GM12878 (cell line): ENCODE results near the gene ABCC3. TPM values are rescaled to one million over a fixed set of nuclear protein-coding genes. Genes with fewer than 3 reads are reported as not detected.
"Not testable (repeated sequence)": the region's sequence is repeated elsewhere in the genome, so short reads cannot be mapped to it uniquely, and the experiment has no call there.

Source experiments
- ATAC-seq: fragments of 200-7000 bp; cut with Tn5 transposase; 3 replicates; pipeline ENCODE4 v1.9.1; 2020; ENCODE audit warnings: mild to moderate bottlenecking, moderate library complexity
- BruUV-seq: library from RNA; stranded (reverse); fragments of 400-500 nt; replicated peaks from 2 replicates; lab custom pipeline; 2021; lab: Mats Ljungman, UMichigan
- CTCF ChIA-PET: fragments of 300-600 bp; sonication (Branson Sonifier 250); formaldehyde crosslinking; extraction: SDS; loops from one replicate; lab custom pipeline; 2021; ENCODE audit warnings: inconsistent platforms; lab: Yijun Ruan, JAX
- POLR2A ChIA-PET: fragments of 350-600 bp; formaldehyde crosslinking; extraction: SDS; loops from one replicate; lab custom pipeline; 2021; ENCODE audit warnings: inconsistent platforms; lab: Charles Lee
- RAD21 ChIA-PET: fragments of 300-600 bp; sonication (Branson Sonifier 250); formaldehyde crosslinking; loops from one replicate; lab custom pipeline; 2023; ENCODE audit warnings: antibody characterized with exemption; ENCODE audit not compliant: unreplicated experiment; lab: Charles Lee
- SMC1A ChIA-PET: fragments of 300-600 bp; sonication (Branson Sonifier 250); formaldehyde crosslinking; loops from one replicate; lab custom pipeline; 2023; ENCODE audit not compliant: unreplicated experiment, uncharacterized antibody; lab: Charles Lee
- DNase-seq: peaks from one replicate; pipeline ENCODE4 v3.0.0-alpha.2; 2011; ENCODE audit warnings: low read depth, low spot score
- FAIRE-seq: peaks from 3 replicates; lab custom pipeline; 2011; peaks lifted over from hg19 to GRCh38; lab: Jason Lieb, UNC
- H2AFZ ChIP-seq: 2 replicates; pipeline ENCODE4 v1.6.0; 2011; ENCODE audit warnings: low read depth, low read length, control low read depth; ENCODE audit not compliant: control insufficient read depth
- H3K27ac ChIP-seq: 2 replicates; pipeline ENCODE4 v1.5.1; 2011; ENCODE audit warnings: control low read depth; ENCODE audit not compliant: control insufficient read depth, insufficient read depth
- H3K27me3 ChIP-seq, 2 experiments: replicated peaks in 1 of 2; 2 replicates each; pipeline versions ENCODE4 v1.6.0 to v1.6.1; 2011; ENCODE audit warnings: low read length in 1 of 2; ENCODE audit not compliant: control insufficient read depth in 2 of 2, insufficient read depth in 2 of 2
- H3K36me3 ChIP-seq, 2 experiments: 2 replicates each; pipeline ENCODE4 v1.5.1; 2011; ENCODE audit warnings: low read length in 1 of 2; ENCODE audit not compliant: control insufficient read depth in 2 of 2, insufficient read depth in 2 of 2
- H3K4me1 ChIP-seq: 2 replicates; pipeline ENCODE4 v1.6.1; 2011; ENCODE audit warnings: mild to moderate bottlenecking, low read length, moderate library complexity, mixed read lengths; ENCODE audit not compliant: control insufficient read depth, insufficient read depth
- H3K4me2 ChIP-seq: 2 replicates; pipeline ENCODE4 v1.6.0; 2011; ENCODE audit warnings: control low read depth; ENCODE audit not compliant: control insufficient read depth, insufficient read depth
- H3K4me3 ChIP-seq: fragments of 200-600 bp; sonication (generic); 2 replicates; pipeline ENCODE4 v1.5.1; 2016
- H3K79me2 ChIP-seq: 2 replicates; pipeline ENCODE4 v1.6.0; 2011; ENCODE audit warnings: low read length; ENCODE audit not compliant: control insufficient read depth, insufficient read depth
- H3K9ac ChIP-seq: 2 replicates; pipeline ENCODE4 v1.8.0; 2011; ENCODE audit warnings: low read length, control low read depth, mixed read lengths; ENCODE audit not compliant: control insufficient read depth, insufficient read depth
- H3K9me3 ChIP-seq: replicated peaks from 3 replicates; pipeline ENCODE4 v1.5.1; 2011; ENCODE audit warnings: mild to moderate bottlenecking, low read length; ENCODE audit not compliant: control insufficient read depth, insufficient read depth
- H4K20me1 ChIP-seq: 2 replicates; pipeline ENCODE4 v1.6.0; 2011; ENCODE audit not compliant: control insufficient read depth, insufficient read depth
- ZBTB11 ChIP-seq: fragments of 450-650 bp; formaldehyde crosslinking; IDR thresholded peaks from 2 replicates; pipeline ENCODE4 v1.5.0; 2022; ENCODE audit warnings: mild to moderate bottlenecking, missing genetic modification characterization
- WGBS: methylation state at CpG from one replicate; pipeline ENCODE4 v1.1.6; 2016; ENCODE audit warnings: low lambda C conversion rate; ENCODE audit not compliant: insufficient replicate concordance, insufficient coverage; ENCODE audit errors: missing lambda C conversion rate; 5-methylcytosine and 5-hydroxymethylcytosine counted together
- in situ Hi-C: fragments of 300-500 bp; cut with MboI; formaldehyde crosslinking; loops from 9 replicates; pipeline ENCODE4 v1.14.3; 2018; ENCODE audit warnings: mixed read lengths
- intact Hi-C: fragments of 100-400 bp; cut with micrococcal nuclease; formaldehyde crosslinking; loops from one replicate; pipeline ENCODE4 v1.14.2; 2022; ENCODE audit not compliant: unreplicated experiment
- polyA plus RNA-seq, 11 experiments: library from polyadenylated mRNA; depleted of rRNA in 4 of 11; unstranded in 6 of 11; stranded (reverse) in 5 of 11; fragments of >200 nt; fragmentation: Nextera tagmentation in 4 of 11; fragmentation: Illumina TruSeq in 1 of 11; extraction: Ambion mirVana in 4 of 11; extraction: Trizol in 1 of 11; gene quantifications; 1 replicate in 1 of 11; 2 replicates in 10 of 11; pipeline versions ENCODE4 v1.2.1 to v1.2.3, GENCODE V29; 2011 to 2016; ENCODE audit warnings: inconsistent platforms in 2 of 11, missing spikeins in 2 of 11, low read depth in 1 of 11
- total RNA-seq, 4 experiments: library from RNA; depleted of rRNA in 3 of 4; stranded (reverse); fragments of >200 nt in 3 of 4; fragmentation: Illumina TruSeq in 1 of 4; extraction: Trizol in 1 of 4; gene quantifications; 2 replicates each; pipeline versions ENCODE4 v1.2.1 to v1.2.3, GENCODE V29; 2013 to 2021

Gene ABCC3
- total and polyA plus RNA-seq, 10 of the 15 experiments (the other 5 are each of a cell fraction or from before 2014, with no cell fraction given): 0.21 to 2.3 (median 0.71) TPM; not detected in 6

GRCh38 chr17:50708050-50709000, 73.6 kb downstream of the ABCC3 start (continued):
- TF ChIP-seq ZBTB11: peak; percentile 17; the same call in 1 of the 2 replicates

- peak overlapping the region; percentile 65 for H3K4me2 ChIP-seq
- H3K9me3 ChIP-seq, H3K27me3 ChIP-seq, H3K36me3 ChIP-seq, DNase-seq, FAIRE-seq, BruUV-seq, H4K20me1 ChIP-seq, intact Hi-C loops, H3K4me1 ChIP-seq, ATAC-seq, in situ Hi-C loops: not testable (repeated sequence)
- 44% methylated on average over 4 of the region's 4 CpGs for WGBS
- CTCF ChIA-PET: interaction anchor here (1.0 to 1.6 kb wide), 4 partner anchors 9 to 248 kb away, joined by 3 to 5 read pairs (median 4); no protein-coding TSS in a partner anchor
- H2AFZ ChIP-seq: peak overlapping the region; percentile 57
- H3K27ac ChIP-seq: peak overlapping the region; percentile 86
- H3K9ac ChIP-seq: peak overlapping the region; percentile 91
- H3K4me3 ChIP-seq: peak overlapping the region; percentile 81
- POLR2A ChIA-PET: interaction anchor here (0.8 to 3.5 kb wide), 5 partner anchors 9 to 157 kb away, joined by 3 to 25 read pairs (median 3); partner anchors contain the start of genes LUC7L3 and TOB1
- SMC1A ChIA-PET: interaction anchor here (1.0 to 1.5 kb wide), 3 partner anchors 9 to 16 kb away, joined by 3 to 5 read pairs (median 4); partner anchors contain the start of gene LUC7L3
- H3K79me2 ChIP-seq: peaks cover 36% of the 10 kb centered on the region
- RAD21 ChIA-PET: interaction anchor here (1.1 to 1.7 kb wide), 2 partner anchors 10 to 11 kb away, joined by 3 to 5 read pairs; partner anchors contain the start of gene LUC7L3
Measured at GRCh38 chr17:50709053-50709452, 74.4 kb downstream of the ABCC3 start.
